Left lung (tissue), 10 donors: ENCODE measurements around the gene FAU. TPM values are rescaled to one million over a fixed set of nuclear protein-coding genes. Genes with fewer than 3 reads are reported as not detected.

Source experiments
- ATAC-seq: fragments of 200-7000 bp; cut with Tn5 transposase; one replicate; pipeline ENCODE4 v1.9.1; 2020; ENCODE audit warnings: moderate library complexity
- DNase-seq, 4 donors: peaks; one replicate each; pipeline ENCODE4 v3.0.0-alpha.2; 2013 to 2020
- H3K27ac ChIP-seq, 2 donors: fragments of 200-600 bp; sonication (generic) in 1 of 2; one replicate each; pipeline versions ENCODE4 v1.5.0 to v1.8.0; 2020 to 2021
- H3K27me3 ChIP-seq, 2 donors: fragments of 200-600 bp; sonication (generic) in 1 of 2; one replicate each; pipeline versions ENCODE4 v1.5.0 to v1.8.0; 2020 to 2021
- H3K36me3 ChIP-seq, 2 donors: fragments of 200-600 bp; sonication (generic) in 1 of 2; one replicate each; pipeline versions ENCODE4 v1.5.0 to v1.8.0; 2020 to 2021
- H3K4me1 ChIP-seq, 2 donors: fragments of 200-600 bp; one replicate each; pipeline ENCODE4 v1.8.0; 2021
- H3K4me3 ChIP-seq, 2 donors: fragments of 200-600 bp; sonication (generic) in 1 of 2; one replicate each; pipeline versions ENCODE4 v1.5.0 to v1.8.0; 2020 to 2021; ENCODE audit warnings: mild to moderate bottlenecking in 1 of 2
- H3K9me3 ChIP-seq, 2 donors: fragments of 200-600 bp; sonication (generic) in 1 of 2; one replicate each; pipeline versions ENCODE4 v1.5.0 to v1.8.0; 2020 to 2021
- CTCF ChIP-seq, 2 donors: fragments of 200-600 bp; sonication (generic) in 1 of 2; IDR thresholded peaks; one replicate each; pipeline versions ENCODE4 v1.5.0 to v1.8.0; 2021; ENCODE audit warnings: antibody characterized with exemption in 2 of 2
- intact Hi-C, 2 donors: fragments of 100-400 bp; cut with DNase I; formaldehyde crosslinking; loops; one replicate each; pipeline versions ENCODE4 v1.11.2 to v1.14.2; 2022
- polyA plus RNA-seq, 6 donors: library from polyadenylated mRNA; unstranded; fragments of 120-200 nt; gene quantifications; one replicate each; pipeline ENCODE4 v1.2.1, GENCODE V29; 2013; ENCODE audit not compliant: insufficient read length in 6 of 6
- total RNA-seq, 2 donors: library from RNA; stranded (reverse); fragmentation: NEBNext Ultra II Directional; extraction: Animal tissue kit (Norgen Biotek cat#: 25700); gene quantifications; one replicate each; pipeline ENCODE4 v1.2.1, GENCODE V29; 2021
- donor health status: DM: no; HTN: yes; CAD: no.
- donor health status: DM: no; HTN: no; CAD: no.

The FAU gene
- total and polyA plus RNA-seq, 8 donors = 621 to 1,036 (median 818) TPM

- H3K27ac ChIP-seq = peak overlapping the region in 1 of 2 donors; percentile 13
- H3K4me1 ChIP-seq = peaks cover 16 to 32% of the 10 kb centered on the region in 2 donors
- intact Hi-C loops = no loop called here
- H3K27me3 ChIP-seq = no peaks in the 10 kb centered on the region
- peaks cover 0 to 56% of the 10 kb centered on the region in 2 donors for H3K36me3 ChIP-seq
- peak overlapping the region; percentile 84 to 98 for H3K4me3 ChIP-seq
- peak in 1 of 4 donors; percentile 29 for DNase-seq
- ATAC-seq = no peak
- no peaks in the 10 kb centered on the region for H3K9me3 ChIP-seq
- TF ChIP-seq CTCF (IDR thresholded peaks at IDR 0.05) = no peak
Measured at GRCh38 chr11:65132238-65132987, 10.5 kb upstream of the FAU start.

GRCh38 chr11:65131895-65132237, 9.9 kb upstream of the FAU start:
- Histone ChIP-seq H3K27ac (peak overlapping the region in 1 of 2 donors; percentile 13), H3K4me1 (peaks cover 16 to 32% of the 10 kb centered on the region in 2 donors), H3K4me3 (no peak overlapping the region), H3K36me3 (peaks cover 0 to 61% of the 10 kb centered on the region in 2 donors), H3K27me3 (no peaks in the 10 kb centered on the region), H3K9me3 (no peaks in the 10 kb centered on the region)
- TF ChIP-seq CTCF (IDR thresholded peaks at IDR 0.05) = no peak
- peak in 1 of 4 donors; percentile 24 for DNase-seq
- ATAC-seq = no peak
- intact Hi-C loops = no loop called here

GRCh38 chr11:65131417-65131776, 9.5 kb upstream of the FAU start:
- no peaks in the 10 kb centered on the region for H3K27me3 ChIP-seq
- H3K9me3 ChIP-seq = no peaks in the 10 kb centered on the region
- peak in 1 of 4 donors; percentile 11 for DNase-seq
- peaks cover 0 to 66% of the 10 kb centered on the region in 2 donors for H3K36me3 ChIP-seq
- TF ChIP-seq CTCF (IDR thresholded peaks at IDR 0.05) = no peak
- ATAC-seq = no peak
- no peak overlapping the region for H3K27ac ChIP-seq
- H3K4me3 ChIP-seq = no peak overlapping the region
- H3K4me1 ChIP-seq = peaks cover 16 to 32% of the 10 kb centered on the region in 2 donors
- intact Hi-C loops = no loop called here

- Histone ChIP-seq H3K4me1 (peaks cover 12 to 28% of the 10 kb centered on the region in 2 donors), H3K27ac (no peak overlapping the region), H3K36me3 (peaks cover 0 to 72% of the 10 kb centered on the region in 2 donors), H3K9me3 (no peaks in the 10 kb centered on the region), H3K4me3 (no peak overlapping the region), H3K27me3 (no peaks in the 10 kb centered on the region)
- DNase-seq (no peak), ATAC-seq (no peak)
- TF ChIP-seq CTCF (IDR thresholded peaks at IDR 0.05) = no peak
- intact Hi-C loops = no loop called here
Measured at GRCh38 chr11:65130631-65131416, 8.9 kb upstream of the FAU start.
